Neuron (in vitro differentiated cells): ENCODE data around the gene GTF2H3.

ENCODE experiments used
- H2AFZ ChIP-seq: one replicate; pipeline ENCODE4 v1.6.1; 2013; ENCODE audit warnings: low read depth, mild to moderate bottlenecking, inconsistent platforms, low read length, moderate library complexity
- H3K27me3 ChIP-seq: one replicate; pipeline ENCODE4 v1.6.1; 2013; ENCODE audit warnings: low read length; ENCODE audit not compliant: insufficient read depth
- H3K36me3 ChIP-seq: one replicate; pipeline ENCODE4 v1.6.1; 2013; ENCODE audit warnings: low read length; ENCODE audit not compliant: insufficient read depth
- H3K4me1 ChIP-seq: one replicate; pipeline ENCODE4 v1.6.1; 2013; ENCODE audit warnings: low read length; ENCODE audit not compliant: insufficient read depth
- H3K4me3 ChIP-seq: 2 replicates; pipeline ENCODE4 v1.5.1; 2013; ENCODE audit warnings: mild to moderate bottlenecking, low read length, moderate library complexity
- H3K9me3 ChIP-seq: one replicate; pipeline ENCODE4 v1.6.1; 2013; ENCODE audit warnings: low read length

Gene GTF2H3

DNA sequence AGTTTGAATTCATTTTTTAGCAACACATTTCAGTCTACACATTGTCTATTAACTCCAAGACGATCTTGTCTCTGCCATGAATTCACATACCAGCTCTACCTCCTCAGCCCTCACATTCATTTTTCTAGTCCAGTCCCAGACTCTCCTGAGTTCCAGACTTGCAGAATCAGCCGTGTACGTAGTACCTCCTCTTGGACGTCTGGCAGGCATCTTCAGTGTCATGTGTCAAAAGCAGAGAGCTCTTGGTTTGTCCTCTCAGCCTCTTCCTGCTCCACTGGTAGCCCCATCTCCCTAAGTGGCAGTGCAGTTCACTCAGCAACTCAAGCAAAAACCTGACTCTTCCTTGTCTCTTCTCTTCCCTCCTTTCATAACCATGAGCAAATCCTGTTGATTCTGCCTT, 22.8 kb downstream of the GTF2H3 start:
- Histone ChIP-seq H2AFZ (no peak overlapping the region), H3K36me3 (peaks cover 64% of the 10 kb centered on the region)

DNA sequence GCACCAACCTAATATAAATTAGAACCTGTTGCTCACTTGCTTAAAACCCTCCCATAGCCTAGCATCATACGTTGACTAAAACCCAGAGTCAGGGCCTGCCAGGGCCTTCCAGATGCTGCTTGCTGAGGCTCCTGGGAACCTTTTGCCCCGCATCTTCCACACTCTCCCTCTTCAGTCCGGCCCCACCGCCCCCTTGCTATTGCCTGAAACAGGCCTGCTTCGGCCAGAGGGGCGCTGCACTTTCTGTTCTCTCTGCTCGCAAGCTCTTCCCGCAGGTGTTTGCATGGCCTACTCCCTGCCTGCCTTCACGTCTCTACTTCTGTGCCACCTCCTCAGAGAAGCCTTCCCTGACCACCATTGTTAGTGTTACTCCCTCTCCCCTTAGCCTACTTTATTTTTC, 23.6 kb downstream of the GTF2H3 start:
- Histone ChIP-seq H3K36me3 (peaks cover 62% of the 10 kb centered on the region), H3K27me3 (no peaks in the 10 kb centered on the region), H3K4me1 (no peaks in the 10 kb centered on the region), H3K9me3 (no peaks in the 10 kb centered on the region), H3K4me3 (no peak overlapping the region), H2AFZ (no peak overlapping the region)

More for the DNA sequence above, 22.8 kb downstream of the GTF2H3 start:
- Histone ChIP-seq H3K4me1 (no peaks in the 10 kb centered on the region), H3K4me3 (no peak overlapping the region), H3K27me3 (no peaks in the 10 kb centered on the region), H3K9me3 (no peaks in the 10 kb centered on the region)

DNA sequence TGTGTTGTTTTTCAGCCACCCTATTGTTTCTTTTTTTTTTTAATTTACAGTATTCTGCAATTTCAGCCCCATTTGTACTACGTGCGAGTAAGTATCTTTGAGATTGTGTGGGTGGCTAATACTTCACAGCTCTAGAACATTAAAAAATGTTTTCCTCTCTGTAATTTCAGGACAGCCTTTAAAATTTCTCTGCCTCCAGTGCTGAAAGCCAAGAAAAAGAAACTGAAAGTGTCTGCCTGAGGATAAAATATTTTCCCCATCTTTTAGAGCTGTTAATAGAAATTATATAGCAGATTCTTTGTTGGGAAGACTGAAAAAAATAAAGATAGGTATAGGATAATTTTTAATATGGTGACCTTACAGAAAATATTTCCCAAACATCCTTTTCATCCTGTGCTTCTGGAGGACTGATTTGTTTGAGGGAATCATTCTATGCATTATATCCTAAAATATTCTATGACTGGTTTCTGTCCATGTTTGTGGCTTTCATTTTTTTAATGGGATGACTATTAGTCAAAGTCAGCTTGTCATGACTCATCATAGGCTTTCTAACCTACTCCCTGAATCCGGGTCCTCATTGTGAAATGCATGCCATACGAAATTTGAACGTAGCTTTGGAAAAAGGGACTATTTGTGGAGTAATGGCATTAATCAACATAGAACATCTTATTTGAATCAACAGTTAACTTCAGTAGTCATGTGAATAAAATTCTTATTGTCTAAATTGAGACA, 26.5 kb downstream of the GTF2H3 start:
- peaks cover 2% of the 10 kb centered on the region for H3K9me3 ChIP-seq
- no peaks in the 10 kb centered on the region for H3K4me1 ChIP-seq
- H3K27me3 ChIP-seq = no peaks in the 10 kb centered on the region
- H3K4me3 ChIP-seq = no peak overlapping the region
- H2AFZ ChIP-seq = no peak overlapping the region
- peaks cover 54% of the 10 kb centered on the region for H3K36me3 ChIP-seq

DNA sequence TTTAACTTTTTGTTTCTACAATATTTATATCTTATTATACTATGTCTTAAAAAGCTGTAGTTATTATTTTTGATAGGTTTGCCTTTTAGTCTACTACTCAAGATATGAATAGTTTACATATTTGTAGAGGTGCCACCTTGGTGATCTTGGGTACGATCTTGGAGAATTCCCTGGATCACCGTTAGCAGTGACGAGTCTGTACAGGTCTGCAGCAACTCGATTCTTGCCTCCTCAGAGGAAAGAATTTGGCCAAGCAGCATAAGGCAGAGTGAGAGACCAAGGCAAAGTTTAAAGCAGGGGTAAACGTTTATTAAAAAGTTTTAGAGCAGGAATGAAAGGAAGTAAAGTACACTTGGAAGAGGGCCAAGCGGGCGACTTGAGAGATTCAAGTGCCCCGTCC, 34.1 kb downstream of the GTF2H3 start:
- H3K9me3 ChIP-seq = peaks cover 1% of the 10 kb centered on the region
- peaks cover 12% of the 10 kb centered on the region for H3K4me1 ChIP-seq
- H3K27me3 ChIP-seq = no peaks in the 10 kb centered on the region
- no peak overlapping the region for H3K4me3 ChIP-seq
- H3K36me3 ChIP-seq = peaks cover 8% of the 10 kb centered on the region
- no peak overlapping the region for H2AFZ ChIP-seq

DNA sequence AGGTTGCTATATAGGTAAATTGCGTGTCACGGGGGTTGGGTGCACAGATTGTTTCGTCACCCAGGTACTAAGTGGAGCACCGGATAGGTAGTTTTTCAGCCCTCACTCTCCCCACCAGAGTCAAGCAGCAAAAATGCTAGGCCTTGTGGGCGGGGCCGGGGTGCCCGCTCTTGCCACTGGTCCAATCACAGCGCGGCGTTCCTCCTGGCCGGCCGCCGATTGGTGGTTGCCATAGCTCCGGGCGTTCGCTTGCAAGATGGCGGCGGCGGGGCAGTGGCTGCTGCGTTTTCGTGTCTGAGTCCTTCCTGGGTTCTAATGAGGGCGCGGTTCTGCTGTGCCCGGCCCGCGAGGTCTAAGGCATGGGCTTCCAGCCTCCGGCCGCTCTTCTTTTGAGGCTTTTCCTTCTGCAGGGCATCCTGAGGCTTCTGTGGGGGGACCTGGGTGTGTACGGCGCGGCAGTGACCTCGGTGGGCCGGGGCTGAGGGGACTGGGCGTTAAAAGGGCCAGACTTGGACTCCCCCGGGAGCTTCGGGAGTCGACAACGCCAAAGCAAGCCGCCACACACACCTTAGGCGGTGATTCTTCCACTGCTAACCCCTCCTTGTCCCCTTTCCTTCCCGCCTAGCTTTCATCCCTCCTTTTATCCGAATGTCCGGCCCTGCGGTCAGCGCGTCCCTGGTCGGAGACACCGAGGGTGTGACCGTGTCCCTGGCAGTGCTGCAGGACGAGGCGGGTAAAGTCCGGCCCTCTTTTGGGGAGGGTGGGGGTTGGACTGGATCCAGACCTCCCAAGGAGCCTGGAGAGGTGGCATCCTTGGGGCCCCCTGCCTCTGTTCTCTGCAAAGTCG, 37.5 kb downstream of the GTF2H3 start, which contains the start of gene TCTN2:
TCTN2 (plus strand) TSS at position 232 of the 847 bp plus-strand sequence; CDS start at position 360, 128 bp downstream.
- H3K4me3 ChIP-seq = peak within 1 kb of the TSS; percentile 62
- peaks cover 12% of the 10 kb centered on the region for H3K4me1 ChIP-seq
- peak within 1 kb of the TSS; percentile 74 for H2AFZ ChIP-seq
- H3K9me3 ChIP-seq = no peaks in the 10 kb centered on the region
- peaks cover 17% of the 10 kb centered on the region for H3K36me3 ChIP-seq
- H3K27me3 ChIP-seq = no peaks in the 10 kb centered on the region

DNA sequence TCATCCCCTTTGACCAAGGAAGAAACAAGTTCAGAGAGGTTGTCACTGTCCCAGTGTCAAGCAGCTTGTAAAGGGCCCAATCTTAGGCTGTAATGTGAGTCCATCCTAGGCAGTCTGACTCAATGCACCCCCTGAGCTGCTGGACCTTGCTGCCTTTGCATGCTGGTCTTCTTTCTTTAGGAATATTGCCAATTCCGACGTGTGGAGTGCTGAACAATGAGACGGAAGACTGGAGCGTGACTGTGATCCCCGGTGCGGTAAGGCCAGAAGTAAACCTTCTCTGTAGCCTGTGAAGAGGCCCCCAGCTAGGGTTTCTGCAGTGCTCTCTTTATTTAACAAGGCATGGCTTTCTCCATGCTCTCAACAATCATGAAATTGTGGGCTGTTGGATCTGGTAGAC, 38.2 kb downstream of the GTF2H3 start:
- no peaks in the 10 kb centered on the region for H3K9me3 ChIP-seq
- peak overlapping the region; percentile 74 for H2AFZ ChIP-seq
- no peaks in the 10 kb centered on the region for H3K27me3 ChIP-seq
- H3K4me1 ChIP-seq = peaks cover 12% of the 10 kb centered on the region
- H3K4me3 ChIP-seq = peak overlapping the region; percentile 62
- peaks cover 21% of the 10 kb centered on the region for H3K36me3 ChIP-seq

DNA sequence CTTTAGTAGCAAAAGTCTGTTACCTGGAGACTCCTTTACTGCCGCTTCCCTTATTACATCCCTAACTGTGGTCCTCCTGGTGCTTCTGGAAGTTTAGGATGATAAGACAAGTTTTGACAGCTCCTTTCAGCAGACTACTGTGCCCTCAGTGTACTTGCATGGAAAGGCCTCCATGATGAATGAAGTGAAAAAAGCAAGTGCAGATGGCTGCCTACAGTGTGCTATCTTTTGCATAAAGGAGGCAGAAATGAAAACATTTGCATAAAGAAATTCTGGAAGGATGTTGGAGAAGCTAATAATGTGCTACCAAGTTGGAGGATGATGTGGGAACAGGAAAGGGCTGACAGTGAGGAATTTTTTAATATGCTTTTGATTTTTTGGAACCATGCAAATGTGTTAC, 41.8 kb downstream of the GTF2H3 start:
- Histone ChIP-seq H3K9me3 (no peaks in the 10 kb centered on the region), H3K4me1 (peaks cover 12% of the 10 kb centered on the region), H2AFZ (no peak overlapping the region), H3K4me3 (no peak overlapping the region), H3K36me3 (peaks cover 35% of the 10 kb centered on the region), H3K27me3 (no peaks in the 10 kb centered on the region)

DNA sequence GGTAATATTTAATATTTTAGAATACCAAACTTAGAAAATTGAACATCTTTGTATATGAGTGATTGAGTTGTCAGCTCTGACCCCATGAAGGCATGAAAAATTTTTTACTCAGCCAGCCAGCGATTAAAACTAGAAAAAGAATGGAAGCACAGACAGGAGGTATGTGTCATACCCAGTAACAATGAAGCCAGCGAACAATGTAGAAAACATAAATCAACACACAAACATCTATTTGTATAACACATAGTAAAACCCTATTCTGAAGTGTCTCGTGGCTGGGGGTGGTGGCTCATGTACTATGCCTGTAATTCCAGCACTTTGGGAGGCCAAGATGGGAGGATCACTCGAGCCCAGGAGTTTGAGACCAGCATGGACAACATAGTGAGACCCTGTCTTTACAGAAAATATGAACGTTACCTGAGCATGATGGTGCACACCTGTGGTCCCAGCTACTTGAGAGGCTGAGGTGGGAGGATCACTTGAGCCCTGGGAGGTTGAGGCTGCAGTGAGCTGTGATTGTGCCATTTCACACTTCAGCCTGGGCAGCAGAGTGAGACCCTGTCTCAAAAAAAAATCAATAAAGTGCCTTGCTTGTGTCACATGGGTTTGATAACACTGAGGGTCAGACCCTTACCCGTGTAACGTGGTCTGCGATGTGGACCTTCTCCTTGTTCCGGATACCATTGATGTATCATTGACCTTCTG, 43.1 kb downstream of the GTF2H3 start:
- no peaks in the 10 kb centered on the region for H3K9me3 ChIP-seq
- no peak overlapping the region for H2AFZ ChIP-seq
- H3K27me3 ChIP-seq = no peaks in the 10 kb centered on the region
- H3K4me3 ChIP-seq = no peak overlapping the region
- peaks cover 43% of the 10 kb centered on the region for H3K36me3 ChIP-seq
- peaks cover 4% of the 10 kb centered on the region for H3K4me1 ChIP-seq

DNA sequence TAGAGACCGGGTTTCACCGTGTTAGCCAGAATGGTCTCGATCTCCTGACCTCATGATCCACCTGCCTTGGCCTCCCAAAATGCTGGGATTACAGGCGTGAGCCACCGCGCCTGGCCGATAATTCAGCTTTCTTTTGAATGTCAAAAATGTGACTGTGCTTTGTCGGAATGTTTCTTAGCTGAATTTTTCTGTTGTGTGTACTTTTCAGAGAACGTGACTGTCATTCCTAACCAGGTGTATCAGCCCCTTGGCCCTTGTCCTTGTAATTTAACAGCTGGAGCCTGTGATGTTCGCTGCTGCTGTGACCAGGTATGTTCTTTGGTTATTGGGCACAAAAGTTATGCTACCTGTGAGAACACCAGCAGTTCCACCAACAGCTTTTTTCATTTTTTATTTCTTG, 45.4 kb downstream of the GTF2H3 start:
- Histone ChIP-seq H3K27me3 (no peaks in the 10 kb centered on the region), H3K4me1 (no peaks in the 10 kb centered on the region), H3K9me3 (no peaks in the 10 kb centered on the region), H3K36me3 (peaks cover 42% of the 10 kb centered on the region), H2AFZ (no peak overlapping the region), H3K4me3 (no peak overlapping the region)

DNA sequence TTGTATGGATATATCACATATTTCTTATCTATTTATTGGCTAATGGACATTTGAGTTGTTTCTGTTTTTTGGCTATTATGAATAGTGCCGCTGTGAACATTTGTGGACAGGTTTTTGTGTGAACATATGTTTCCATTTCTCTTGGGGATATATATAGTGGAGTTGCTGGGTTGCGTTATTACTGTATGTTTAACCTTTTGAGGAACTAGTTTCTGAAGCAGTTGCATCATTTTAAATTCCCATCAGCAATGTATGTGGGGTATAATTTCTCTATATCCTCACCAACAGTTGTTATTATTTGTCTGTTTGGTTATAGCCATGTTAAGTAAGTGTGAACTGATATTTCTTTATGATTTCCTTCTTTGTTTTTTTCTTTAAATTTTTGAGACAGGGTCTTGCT, 48.0 kb downstream of the GTF2H3 start:
- H3K36me3 ChIP-seq = peaks cover 38% of the 10 kb centered on the region
- H3K4me1 ChIP-seq = no peaks in the 10 kb centered on the region
- no peak overlapping the region for H3K4me3 ChIP-seq
- no peak overlapping the region for H2AFZ ChIP-seq
- H3K27me3 ChIP-seq = no peaks in the 10 kb centered on the region
- H3K9me3 ChIP-seq = no peaks in the 10 kb centered on the region

DNA sequence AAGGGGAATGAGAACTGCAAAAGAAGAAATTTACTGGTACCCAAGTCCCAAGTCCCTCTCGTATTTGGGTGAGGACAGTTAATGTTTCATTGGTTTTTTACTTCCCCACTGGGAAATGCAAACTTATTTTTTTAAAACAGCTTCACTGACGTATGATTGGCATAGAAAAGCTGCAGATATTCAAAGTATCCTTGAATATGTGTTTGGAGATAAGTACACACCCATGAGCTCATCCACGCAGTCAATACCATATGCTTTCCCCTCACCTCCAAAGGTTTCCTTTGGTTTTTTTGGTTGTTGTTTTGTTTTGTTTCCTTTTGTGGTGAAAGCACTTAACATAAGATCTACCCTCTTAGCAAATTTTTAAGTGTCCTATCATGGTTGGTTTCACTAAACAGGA, 50.3 kb downstream of the GTF2H3 start:
- H2AFZ ChIP-seq = no peak overlapping the region
- no peaks in the 10 kb centered on the region for H3K27me3 ChIP-seq
- H3K4me1 ChIP-seq = no peaks in the 10 kb centered on the region
- no peak overlapping the region for H3K4me3 ChIP-seq
- no peaks in the 10 kb centered on the region for H3K9me3 ChIP-seq
- H3K36me3 ChIP-seq = peaks cover 38% of the 10 kb centered on the region

DNA sequence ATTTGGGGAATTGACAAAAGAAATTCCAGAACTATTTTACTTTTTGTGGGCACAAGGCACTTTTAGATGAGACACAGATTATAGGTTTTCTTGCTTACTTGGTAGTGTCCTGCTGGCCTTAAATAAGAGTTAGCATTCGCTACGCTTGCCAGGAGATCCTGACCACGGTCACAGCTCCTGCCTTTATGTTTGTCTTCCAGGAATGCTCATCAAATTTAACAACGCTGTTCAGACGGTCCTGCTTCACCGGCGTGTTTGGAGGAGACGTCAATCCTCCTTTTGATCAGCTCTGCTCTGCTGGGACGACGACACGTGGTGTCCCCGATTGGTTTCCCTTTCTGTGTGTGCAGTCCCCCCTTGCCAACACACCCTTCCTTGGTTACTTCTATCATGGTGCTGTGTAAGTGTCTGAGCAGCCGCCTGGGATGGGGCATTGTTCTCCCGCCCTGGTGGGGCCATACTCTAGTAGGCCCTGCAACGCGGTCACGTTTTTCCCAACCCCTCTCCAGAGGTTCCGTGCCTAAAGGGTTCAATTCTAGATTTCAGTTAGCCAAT, 53.1 kb downstream of the GTF2H3 start:
- Histone ChIP-seq H3K27me3 (no peaks in the 10 kb centered on the region), H2AFZ (no peak overlapping the region), H3K4me1 (no peaks in the 10 kb centered on the region), H3K9me3 (no peaks in the 10 kb centered on the region), H3K36me3 (peaks cover 36% of the 10 kb centered on the region), H3K4me3 (no peak overlapping the region)
